Measurements from ENCODE around the gene RALB.

GRCh38 chr2:120317180-120317533 is 64.5 kb downstream of the RALB start:
- TF ChIP-seq GATA2 (IDR thresholded peaks at IDR 0.05; ENCODE audit: low read depth, low read length) (no peak), GATA3 (IDR thresholded peaks at IDR 0.05; ENCODE audit: low read depth, low read length) (no peak)

All from SH-SY5Y (cell line).